Spinal cord (tissue), 10 donors: ENCODE data around the gene PDE7B. TPM values are rescaled to one million over a fixed set of nuclear protein-coding genes. Genes with fewer than 3 reads are reported as not detected.

Experiments
- DNase-seq, 6 donors: peaks; one replicate each; pipeline versions ENCODE4 v3.0.0 to v3.0.0-alpha.2; 2013 to 2015; ENCODE audit warnings: low spot score in 6 of 6, low read depth in 4 of 6
- H3K27ac ChIP-seq: one replicate; pipeline ENCODE4 v1.5.1; 2013; ENCODE audit warnings: low read depth, low read length, control low read depth
- H3K27me3 ChIP-seq: one replicate; pipeline ENCODE4 v1.6.1; 2013; ENCODE audit warnings: low read length; ENCODE audit not compliant: control insufficient read depth, insufficient read depth
- H3K36me3 ChIP-seq: one replicate; pipeline ENCODE4 v1.6.1; 2013; ENCODE audit warnings: low read length; ENCODE audit not compliant: control insufficient read depth, insufficient read depth
- H3K4me1 ChIP-seq: one replicate; pipeline ENCODE4 v1.6.1; 2013; ENCODE audit warnings: low read length; ENCODE audit not compliant: control insufficient read depth, insufficient read depth
- H3K4me3 ChIP-seq: one replicate; pipeline ENCODE4 v1.5.1; 2013; ENCODE audit warnings: low read depth, low read length, control low read depth
- H3K9me3 ChIP-seq: one replicate; pipeline ENCODE4 v1.6.1; 2013; ENCODE audit warnings: low read length; ENCODE audit not compliant: control insufficient read depth, insufficient read depth
- WGBS: methylation state at CpG from one replicate; pipeline ENCODE4 v1.1.5; 2013; ENCODE audit warnings: missing lambda C conversion rate; ENCODE audit not compliant: insufficient coverage; 5-methylcytosine and 5-hydroxymethylcytosine counted together
- polyA plus RNA-seq, 2 donors: library from polyadenylated mRNA; unstranded; fragments of 120-200 nt; gene quantifications; one replicate each; pipeline ENCODE4 v1.2.1, GENCODE V29; 2013; ENCODE audit not compliant: insufficient read length in 2 of 2
- total RNA-seq, 2 donors: library from RNA; depleted of rRNA in 1 of 2; stranded (reverse); fragments of 120-200 nt in 1 of 2; fragments of >200 nt in 1 of 2; gene quantifications; one replicate each; pipeline versions ENCODE4 v1.2.3 to v1.2.4, GENCODE V29; 2013 to 2014
- donor health status: healthy.

The PDE7B gene
- total and polyA plus RNA-seq, 4 donors = 7.8 to 19.7 (median 12.4) TPM

- 20% methylated on average over 1 of the region's 5 CpGs for WGBS
- peak overlapping the region; percentile 29 for H3K27ac ChIP-seq
- H3K36me3 ChIP-seq = no peaks in the 10 kb centered on the region
- H3K4me3 ChIP-seq = no peak overlapping the region
- no peaks in the 10 kb centered on the region for H3K27me3 ChIP-seq
- H3K9me3 ChIP-seq = no peaks in the 10 kb centered on the region
- DNase-seq = peak in 4 of 6 donors; percentile 55 to 96 (median 75)
- peaks cover 5% of the 10 kb centered on the region for H3K4me1 ChIP-seq
Observed at GRCh38 chr6:136113736-136114173, 262.3 kb downstream of the PDE7B start.

GRCh38 chr6:136114661-136115060 lies 263.2 kb downstream of the PDE7B start:
- Histone ChIP-seq H3K27ac (no peak overlapping the region), H3K4me1 (peaks cover 5% of the 10 kb centered on the region), H3K9me3 (no peaks in the 10 kb centered on the region), H3K27me3 (no peaks in the 10 kb centered on the region), H3K4me3 (no peak overlapping the region), H3K36me3 (no peaks in the 10 kb centered on the region)
- 94% methylated on average over 2 of the region's 7 CpGs for WGBS
- no peak for DNase-seq

- H3K36me3 ChIP-seq = no peaks in the 10 kb centered on the region
Observed at GRCh38 chr6:136115941-136116340, 264.4 kb downstream of the PDE7B start.

GRCh38 chr6:136117081-136117480 lies 265.6 kb downstream of the PDE7B start:
- Histone ChIP-seq H3K4me1 (peaks cover 5% of the 10 kb centered on the region), H3K36me3 (no peaks in the 10 kb centered on the region), H3K9me3 (no peaks in the 10 kb centered on the region), H3K27me3 (no peaks in the 10 kb centered on the region), H3K4me3 (no peak overlapping the region), H3K27ac (no peak overlapping the region)
- WGBS = no CpG with 5 or more reads among the region's 2 CpGs
- no peak for DNase-seq

More at GRCh38 chr6:136115941-136116340, 264.4 kb downstream of the PDE7B start:
- Histone ChIP-seq H3K27me3 (no peaks in the 10 kb centered on the region), H3K9me3 (no peaks in the 10 kb centered on the region), H3K27ac (no peak overlapping the region), H3K4me1 (peaks cover 5% of the 10 kb centered on the region), H3K4me3 (no peak overlapping the region)
- WGBS = 83% methylated on average over 1 of the region's 1 CpG
- DNase-seq = no peak

- H3K9me3 ChIP-seq = no peaks in the 10 kb centered on the region
- H3K27ac ChIP-seq = no peak overlapping the region
- H3K4me3 ChIP-seq = no peak overlapping the region
- H3K27me3 ChIP-seq = no peaks in the 10 kb centered on the region
- H3K4me1 ChIP-seq = peaks cover 2% of the 10 kb centered on the region
- H3K36me3 ChIP-seq = no peaks in the 10 kb centered on the region
- WGBS = 87% methylated on average over 4 of the region's 6 CpGs
- DNase-seq = no peak
Observed at GRCh38 chr6:136118787-136119186, 267.3 kb downstream of the PDE7B start.

- DNase-seq = peak in 1 of 6 donors; percentile 55
- H3K4me3 ChIP-seq = no peak overlapping the region
- no peaks in the 10 kb centered on the region for H3K4me1 ChIP-seq
- H3K27ac ChIP-seq = no peak overlapping the region
- no peaks in the 10 kb centered on the region for H3K27me3 ChIP-seq
- no peaks in the 10 kb centered on the region for H3K9me3 ChIP-seq
- no peaks in the 10 kb centered on the region for H3K36me3 ChIP-seq
- WGBS = no CpG with 5 or more reads among the region's 1 CpG
Observed at GRCh38 chr6:136123468-136123867, 272.0 kb downstream of the PDE7B start.

- no peaks in the 10 kb centered on the region for H3K27me3 ChIP-seq
- no peaks in the 10 kb centered on the region for H3K9me3 ChIP-seq
- H3K27ac ChIP-seq = no peak overlapping the region
- no peak for DNase-seq
- H3K4me3 ChIP-seq = no peak overlapping the region
- no peaks in the 10 kb centered on the region for H3K4me1 ChIP-seq
- WGBS = 88% methylated on average over 2 of the region's 2 CpGs
- H3K36me3 ChIP-seq = no peaks in the 10 kb centered on the region
Observed at GRCh38 chr6:136125585-136125984, 274.1 kb downstream of the PDE7B start.

- Histone ChIP-seq H3K4me1 (no peaks in the 10 kb centered on the region), H3K9me3 (no peaks in the 10 kb centered on the region), H3K4me3 (no peak overlapping the region), H3K27ac (no peak overlapping the region), H3K27me3 (no peaks in the 10 kb centered on the region), H3K36me3 (no peaks in the 10 kb centered on the region)
- WGBS = 0% methylated on average over 2 of the region's 2 CpGs
- peak in 2 of 6 donors; percentile 57 to 68 for DNase-seq
Observed at GRCh38 chr6:136127873-136128272, 276.4 kb downstream of the PDE7B start.

- WGBS = no CpG with 5 or more reads among the region's 3 CpGs
- Histone ChIP-seq H3K36me3 (no peaks in the 10 kb centered on the region), H3K27me3 (no peaks in the 10 kb centered on the region), H3K4me3 (no peak overlapping the region), H3K27ac (no peak overlapping the region), H3K9me3 (no peaks in the 10 kb centered on the region), H3K4me1 (no peaks in the 10 kb centered on the region)
- DNase-seq = peak in 1 of 6 donors; percentile 26
Observed at GRCh38 chr6:136129365-136129764, 277.9 kb downstream of the PDE7B start.

GRCh38 chr6:136134268-136134667 lies 282.8 kb downstream of the PDE7B start:
- Histone ChIP-seq H3K4me3 (no peak overlapping the region), H3K36me3 (no peaks in the 10 kb centered on the region), H3K4me1 (no peaks in the 10 kb centered on the region), H3K27me3 (no peaks in the 10 kb centered on the region), H3K9me3 (no peaks in the 10 kb centered on the region), H3K27ac (no peak overlapping the region)
- DNase-seq = no peak
- WGBS = 76% methylated on average over 4 of the region's 5 CpGs
